Stimulated activated CD8-positive, alpha-beta memory T cell treated with anti-CD3 and anti-CD28 coated beads, Interleukin-15, amount 100 ng/mL, for 48 hours (primary cell): ENCODE data around the gene TUBA8.
"Not testable (repeated sequence)": the region's sequence is repeated elsewhere in the genome, so short reads cannot be mapped to it uniquely, and the experiment has no call there.

Source experiments
- DNase-seq, 2 donors: peaks; one replicate each; pipeline ENCODE4 v3.0.0-alpha.2; 2020; ENCODE audit warnings: low read depth in 2 of 2

TUBA8 gene

DNA sequence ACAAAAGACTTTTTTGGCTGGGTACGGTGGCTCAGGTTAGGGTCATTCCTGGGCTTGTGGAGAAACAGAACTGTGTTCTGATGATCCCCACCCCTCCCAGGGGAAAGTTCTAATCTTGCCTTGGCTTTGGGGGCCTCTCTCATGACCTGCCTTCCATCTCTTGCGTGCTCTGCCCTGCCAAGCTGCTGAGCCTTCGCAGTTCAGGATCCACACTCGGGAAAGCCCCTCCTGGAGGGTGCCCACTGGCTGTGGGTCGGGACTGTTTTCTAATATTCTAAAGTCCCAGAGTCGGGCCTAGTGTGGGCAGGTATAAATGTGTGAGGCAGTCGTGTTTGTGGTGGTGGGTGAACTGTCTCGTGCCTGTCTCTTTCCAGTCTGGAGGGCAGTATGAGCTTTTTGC is 62.2 kb downstream of the TUBA8 start:
- DNase-seq: not testable (repeated sequence)

DNA sequence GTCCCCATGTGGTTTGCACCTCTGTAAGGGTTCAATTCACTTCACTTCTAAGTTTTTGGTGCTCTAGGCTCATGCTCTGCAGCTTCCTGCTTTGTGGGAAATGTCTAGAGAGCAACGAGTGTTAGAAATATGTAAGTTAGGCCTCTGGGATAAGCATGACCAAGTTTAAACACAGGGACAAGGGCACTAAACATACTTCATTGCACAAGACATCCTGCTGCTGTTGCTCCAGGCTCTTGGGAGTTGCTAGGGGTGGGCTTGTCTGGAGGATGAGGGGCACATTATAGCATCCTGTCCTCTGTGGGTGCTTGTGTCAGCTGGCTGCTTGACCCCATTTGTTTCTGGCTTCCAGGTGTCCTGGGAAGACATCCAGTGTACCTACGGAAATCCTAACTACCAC is 62.8 kb downstream of the TUBA8 start:
- not testable (repeated sequence) for DNase-seq
